Lower lobe of right lung (tissue), 2 donors: Measurements from ENCODE around the gene ERP27. TPM values are rescaled to one million over a fixed set of nuclear protein-coding genes. Genes with fewer than 3 reads are reported as not detected.

Experiments
- ATAC-seq, 2 donors: fragments of 200-7000 bp; cut with Tn5 transposase; one replicate each; pipeline ENCODE4 v1.9.1; 2020 to 2022; ENCODE audit warnings: mild to moderate bottlenecking in 2 of 2, moderate library complexity in 2 of 2
- DNase-seq: peaks from one replicate; pipeline ENCODE4 v3.0.0-alpha.2; 2020
- H3K27ac ChIP-seq: fragments of 200-600 bp; one replicate; pipeline ENCODE4 v1.8.0; 2022
- H3K27me3 ChIP-seq: fragments of 200-600 bp; one replicate; pipeline ENCODE4 v1.8.0; 2022; ENCODE audit warnings: low read depth
- H3K36me3 ChIP-seq: fragments of 200-600 bp; one replicate; pipeline ENCODE4 v1.8.0; 2022; ENCODE audit warnings: mild to moderate bottlenecking
- H3K4me1 ChIP-seq: fragments of 200-600 bp; one replicate; pipeline ENCODE4 v1.8.0; 2022
- H3K4me3 ChIP-seq: fragments of 200-600 bp; one replicate; pipeline ENCODE4 v1.8.0; 2022; ENCODE audit warnings: mild to moderate bottlenecking
- H3K9me3 ChIP-seq: fragments of 200-600 bp; one replicate; pipeline ENCODE4 v1.8.0; 2022
- intact Hi-C: fragments of 100-400 bp; cut with DNase I; formaldehyde crosslinking; loops from one replicate; pipeline ENCODE4 v1.11.0; 2022
- total RNA-seq: library from RNA; stranded (reverse); fragmentation: NEBNext Ultra II Directional; extraction: Animal tissue kit (Norgen Biotek cat#: 25700); gene quantifications from one replicate; pipeline ENCODE4 v1.2.1, GENCODE V29; 2021
- TF ChIP-seq, protein P1 (sequence below): fragments of 200-600 bp; IDR thresholded peaks from one replicate; pipeline ENCODE4 v1.8.0; 2022; ENCODE audit warnings: antibody characterized with exemption, mild to moderate bottlenecking
- donor health status: DM: no; HTN: yes; CAD: no; lungs with severe emphysema.

ERP27 gene
- total RNA-seq, 1 donor from 2014 or later: 16.2 TPM

DNA sequence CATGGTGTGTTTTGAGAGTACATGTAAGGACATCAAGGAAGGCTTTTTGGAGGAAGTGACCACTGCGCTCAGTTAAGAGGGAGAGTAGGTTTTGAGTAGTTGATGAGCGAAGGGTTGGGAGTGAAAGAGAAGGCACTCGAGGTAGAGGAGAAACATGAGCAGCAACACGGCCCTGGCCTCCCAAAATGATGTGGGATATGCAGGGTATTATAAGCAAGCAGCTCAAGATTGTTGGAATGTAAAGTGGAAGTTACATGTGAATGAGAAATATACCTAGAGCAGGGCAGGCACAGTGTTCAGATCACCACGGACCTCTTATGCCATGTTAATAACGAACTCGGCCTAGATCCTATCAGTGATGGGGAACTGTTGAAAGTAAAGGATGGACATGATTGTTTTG is 25.2 kb upstream of the ERP27 start:
- no peaks in the 10 kb centered on the region for H3K36me3 ChIP-seq
- no peaks in the 10 kb centered on the region for H3K9me3 ChIP-seq
- TF ChIP-seq, protein P1, sequence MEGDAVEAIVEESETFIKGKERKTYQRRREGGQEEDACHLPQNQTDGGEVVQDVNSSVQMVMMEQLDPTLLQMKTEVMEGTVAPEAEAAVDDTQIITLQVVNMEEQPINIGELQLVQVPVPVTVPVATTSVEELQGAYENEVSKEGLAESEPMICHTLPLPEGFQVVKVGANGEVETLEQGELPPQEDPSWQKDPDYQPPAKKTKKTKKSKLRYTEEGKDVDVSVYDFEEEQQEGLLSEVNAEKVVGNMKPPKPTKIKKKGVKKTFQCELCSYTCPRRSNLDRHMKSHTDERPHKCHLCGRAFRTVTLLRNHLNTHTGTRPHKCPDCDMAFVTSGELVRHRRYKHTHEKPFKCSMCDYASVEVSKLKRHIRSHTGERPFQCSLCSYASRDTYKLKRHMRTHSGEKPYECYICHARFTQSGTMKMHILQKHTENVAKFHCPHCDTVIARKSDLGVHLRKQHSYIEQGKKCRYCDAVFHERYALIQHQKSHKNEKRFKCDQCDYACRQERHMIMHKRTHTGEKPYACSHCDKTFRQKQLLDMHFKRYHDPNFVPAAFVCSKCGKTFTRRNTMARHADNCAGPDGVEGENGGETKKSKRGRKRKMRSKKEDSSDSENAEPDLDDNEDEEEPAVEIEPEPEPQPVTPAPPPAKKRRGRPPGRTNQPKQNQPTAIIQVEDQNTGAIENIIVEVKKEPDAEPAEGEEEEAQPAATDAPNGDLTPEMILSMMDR: no peak
- no peak overlapping the region for H3K27ac ChIP-seq
- ATAC-seq: no peak
- DNase-seq: no peak
- no peak overlapping the region for H3K4me3 ChIP-seq
- H3K4me1 ChIP-seq: peaks cover 25% of the 10 kb centered on the region
- intact Hi-C loops: no loop called here
- H3K27me3 ChIP-seq: no peaks in the 10 kb centered on the region

DNA sequence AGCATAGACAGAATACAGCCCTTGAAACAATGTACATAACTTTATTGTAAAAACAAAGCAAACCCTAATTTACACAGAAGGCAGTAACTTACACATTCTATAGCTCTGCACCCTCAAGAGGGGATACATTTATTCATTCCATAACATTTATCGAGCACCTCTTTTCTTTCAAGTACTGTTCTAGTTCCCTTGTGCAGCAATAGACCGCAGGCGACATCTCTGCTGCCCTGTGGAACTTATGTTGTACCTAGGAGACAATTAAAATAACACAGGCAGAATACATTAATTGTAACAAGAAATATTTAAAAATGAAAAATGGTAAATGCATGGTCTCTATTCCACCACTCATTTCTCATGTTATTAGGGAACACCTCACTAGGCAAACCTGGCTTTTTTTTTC is 24.5 kb upstream of the ERP27 start:
- ATAC-seq (no peak), DNase-seq (no peak)
- TF ChIP-seq, protein P1: no peak
- intact Hi-C loops: no loop called here
- no peaks in the 10 kb centered on the region for H3K36me3 ChIP-seq
- no peaks in the 10 kb centered on the region for H3K27me3 ChIP-seq
- no peak overlapping the region for H3K4me3 ChIP-seq
- H3K27ac ChIP-seq: peak overlapping the region; percentile 85
- H3K9me3 ChIP-seq: no peaks in the 10 kb centered on the region
- H3K4me1 ChIP-seq: peaks cover 32% of the 10 kb centered on the region

DNA sequence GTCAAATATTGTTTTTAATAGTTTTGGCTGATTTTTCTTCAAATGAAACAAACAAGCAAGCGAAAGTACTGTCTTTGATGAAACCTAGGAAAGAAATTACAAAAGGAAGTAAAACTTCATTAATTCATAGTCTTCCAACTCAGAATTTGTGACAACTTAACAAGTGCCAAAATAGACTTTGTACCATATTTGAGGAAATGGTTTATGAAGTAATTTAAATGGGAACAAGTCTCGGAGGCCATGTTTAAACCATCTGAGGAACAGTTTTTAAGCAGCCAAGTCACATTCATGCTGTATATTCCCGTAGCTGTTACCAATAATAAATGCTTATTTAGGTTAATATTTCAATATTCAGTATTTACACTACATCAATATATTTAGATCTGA is 23.8 kb upstream of the ERP27 start:
- intact Hi-C loops: no loop called here
- Histone ChIP-seq H3K27ac (peak overlapping the region; percentile 85), H3K4me3 (peak overlapping the region; percentile 59), H3K36me3 (no peaks in the 10 kb centered on the region), H3K4me1 (peaks cover 39% of the 10 kb centered on the region), H3K27me3 (no peaks in the 10 kb centered on the region), H3K9me3 (no peaks in the 10 kb centered on the region)
- ATAC-seq (no peak), DNase-seq (no peak)
- TF ChIP-seq, protein P1: no peak

DNA sequence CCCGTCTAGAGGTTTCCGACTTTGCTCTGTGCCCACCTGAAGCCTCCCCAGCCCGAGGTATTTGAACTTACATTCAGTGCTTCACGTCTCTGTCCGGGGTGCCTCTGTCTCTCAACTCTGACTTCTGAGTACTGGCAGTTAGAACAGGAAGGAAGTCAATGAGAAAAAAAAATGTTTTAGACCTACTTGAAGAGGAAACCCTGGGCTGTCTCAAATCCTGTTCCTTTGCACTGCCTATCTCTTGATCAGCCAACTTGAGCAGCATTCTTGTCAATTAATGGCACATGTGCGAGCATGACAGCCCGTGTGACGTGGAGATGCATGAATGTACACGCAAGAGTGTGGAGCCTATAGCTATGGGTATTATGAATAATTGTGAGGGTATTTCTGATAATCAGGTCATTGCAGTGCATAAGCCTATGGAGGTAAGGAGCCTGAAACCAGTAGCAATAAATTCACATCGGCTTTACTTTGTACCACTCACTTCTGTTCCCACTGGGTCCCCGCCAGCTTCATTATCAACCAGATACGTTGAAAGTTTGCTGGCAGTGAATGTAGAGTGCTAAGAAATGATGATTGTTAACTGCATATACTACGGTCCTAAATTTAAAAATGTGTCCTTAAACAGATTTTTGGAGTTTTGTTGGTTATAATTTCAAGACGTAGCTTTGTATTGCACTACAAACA is 23.3 kb upstream of the ERP27 start, which contains the start of gene ARHGDIB:
Gene ARHGDIB (minus strand): TSS at position 136 of the 687 bp plus-strand sequence. CDS start 10,889 bp downstream, outside the sequence.
- peak within 1 kb of the TSS; percentile 85 for H3K27ac ChIP-seq
- TF ChIP-seq, protein P1: no peak
- peaks cover 44% of the 10 kb centered on the region for H3K4me1 ChIP-seq
- no peaks in the 10 kb centered on the region for H3K36me3 ChIP-seq
- DNase-seq (peak; percentile 58), ATAC-seq (peak; percentile 84 to 86)
- H3K4me3 ChIP-seq: peak within 1 kb of the TSS; percentile 59
- no peaks in the 10 kb centered on the region for H3K27me3 ChIP-seq
- intact Hi-C loops: no loop called here
- H3K9me3 ChIP-seq: no peaks in the 10 kb centered on the region

DNA sequence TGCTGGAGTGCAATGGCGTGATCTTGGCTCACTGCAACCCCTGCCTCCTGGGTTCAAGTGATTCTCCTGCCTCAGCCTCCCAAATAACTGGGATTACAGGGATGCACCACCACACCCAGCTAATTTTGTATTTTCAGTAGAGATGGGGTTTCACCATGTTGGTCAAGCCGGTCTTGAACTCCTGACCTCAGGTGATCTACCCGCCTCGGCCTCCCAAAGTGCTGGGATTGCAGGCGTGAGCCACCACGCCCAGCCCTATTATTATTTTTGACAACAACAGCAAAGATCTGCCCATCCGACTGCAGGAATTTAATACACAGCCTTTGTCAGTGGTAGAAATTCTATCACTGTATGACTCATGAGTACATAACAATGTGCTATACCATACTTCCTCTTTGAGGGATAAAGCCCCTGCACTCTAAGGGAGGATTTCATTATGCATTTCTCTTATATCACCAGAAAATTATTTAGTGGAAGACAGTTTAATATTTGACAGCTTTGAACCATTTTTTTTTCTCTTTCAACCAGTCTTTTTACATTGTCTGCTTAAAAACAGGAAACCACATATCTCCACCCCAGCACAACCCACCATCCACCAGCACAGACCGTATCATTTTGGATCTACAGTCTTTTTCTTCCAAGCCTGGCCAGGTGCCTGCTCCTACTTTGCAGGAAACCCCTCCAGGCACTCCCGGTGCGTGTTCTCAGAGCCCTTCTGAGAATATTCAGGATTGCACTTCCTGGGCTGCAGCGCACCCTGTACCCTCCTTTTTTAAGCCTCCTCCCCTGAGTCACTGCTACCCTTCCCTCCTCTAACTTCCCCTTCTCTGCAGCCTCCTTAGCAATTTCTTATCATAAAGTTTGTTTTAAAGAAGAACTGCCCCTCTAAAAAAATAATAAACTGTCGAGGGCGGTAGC is 22.5 kb upstream of the ERP27 start:
- H3K27ac ChIP-seq: peak overlapping the region; percentile 85
- peak overlapping the region; percentile 59 for H3K4me3 ChIP-seq
- no peaks in the 10 kb centered on the region for H3K36me3 ChIP-seq
- ATAC-seq (peak; percentile 86 to 87), DNase-seq (no peak)
- intact Hi-C loops: no loop called here
- H3K4me1 ChIP-seq: peaks cover 52% of the 10 kb centered on the region
- H3K9me3 ChIP-seq: no peaks in the 10 kb centered on the region
- TF ChIP-seq, protein P1: no peak
- no peaks in the 10 kb centered on the region for H3K27me3 ChIP-seq
